Measurements from ENCODE around the gene RNF207.

GRCh38 chr1:6269720-6270400, 63.9 kb downstream of the RNF207 start:
- TF ChIP-seq CTCF (conservative IDR thresholded peaks at IDR 0.05; ENCODE audit: low read depth, low read length) (no peak), ELK1 (IDR thresholded peaks at IDR 0.05; ENCODE audit: borderline replicate concordance, low read depth, low read length) (no peak), SMC3 (IDR thresholded peaks at IDR 0.05; ENCODE audit: low read depth, low read length) (no peak)
